ENCODE data around the gene IMMP2L. TPM values are rescaled to one million over a fixed set of nuclear protein-coding genes. Genes with fewer than 3 reads are reported as not detected.

IMMP2L gene
- total RNA-seq, 4 donors from 2014 or later = 13.5 to 23.7 (median 18.3) TPM

GRCh38 chr7:111067682-111068081 is 494.6 kb downstream of the IMMP2L start:
- no peak for DNase-seq (ENCODE audit: low spot score in 2 of 2)
- peaks cover 0 to 3% (median 0%) of the 10 kb centered on the region in 4 donors for H3K4me1 ChIP-seq
- H3K36me3 ChIP-seq = no peaks in the 10 kb centered on the region
- H3K27me3 ChIP-seq = no peaks in the 10 kb centered on the region
- H3K27ac ChIP-seq = no peak overlapping the region
- H3K9me3 ChIP-seq = peaks cover 0 to 7% (median 0%) of the 10 kb centered on the region in 4 donors
- WGBS, 2 donors = 93% methylated on average over 2 of the region's 2 CpGs
- no peak overlapping the region for H3K4me3 ChIP-seq
- no peak for TF ChIP-seq POLR2A (IDR thresholded peaks at IDR 0.05)
- no peak for TF ChIP-seq CTCF (IDR thresholded peaks at IDR 0.05)
- no peak for TF ChIP-seq EP300 (IDR thresholded peaks at IDR 0.05)

GRCh38 chr7:111067251-111067650 is 495.0 kb downstream of the IMMP2L start:
- Histone ChIP-seq H3K27me3 (no peaks in the 10 kb centered on the region), H3K4me1 (peaks cover 0 to 3% (median 0%) of the 10 kb centered on the region in 4 donors), H3K27ac (no peak overlapping the region), H3K9me3 (peaks cover 0 to 12% (median 0%) of the 10 kb centered on the region in 4 donors), H3K36me3 (no peaks in the 10 kb centered on the region), H3K4me3 (no peak overlapping the region)
- DNase-seq (ENCODE audit: low spot score in 2 of 2) = no peak
- TF ChIP-seq CTCF (IDR thresholded peaks at IDR 0.05) (no peak), POLR2A (IDR thresholded peaks at IDR 0.05) (no peak), EP300 (IDR thresholded peaks at IDR 0.05) (no peak)
- WGBS, 2 donors = 93 to 97% methylated on average over 4 of the region's 4 CpGs

- 95 to 100% methylated on average over 1 of the region's 1 CpG for WGBS, 2 donors
- TF ChIP-seq EP300 (IDR thresholded peaks at IDR 0.05) (no peak), POLR2A (IDR thresholded peaks at IDR 0.05) (no peak), CTCF (IDR thresholded peaks at IDR 0.05) (no peak)
- no peaks in the 10 kb centered on the region for H3K36me3 ChIP-seq
- H3K27ac ChIP-seq = no peak overlapping the region
- no peaks in the 10 kb centered on the region for H3K4me1 ChIP-seq
- H3K9me3 ChIP-seq = peaks cover 0 to 12% (median 0%) of the 10 kb centered on the region in 4 donors
- DNase-seq (ENCODE audit: low spot score in 2 of 2) = no peak
- no peaks in the 10 kb centered on the region for H3K27me3 ChIP-seq
- H3K4me3 ChIP-seq = no peak overlapping the region
Measured at GRCh38 chr7:111063166-111063565, 499.1 kb downstream of the IMMP2L start.

- Histone ChIP-seq H3K27me3 (no peaks in the 10 kb centered on the region), H3K9me3 (peaks cover 0 to 12% (median 0%) of the 10 kb centered on the region in 4 donors), H3K4me3 (no peak overlapping the region), H3K36me3 (no peaks in the 10 kb centered on the region), H3K4me1 (no peaks in the 10 kb centered on the region), H3K27ac (no peak overlapping the region)
- TF ChIP-seq EP300 (IDR thresholded peaks at IDR 0.05) = no peak
- no peak for TF ChIP-seq POLR2A (IDR thresholded peaks at IDR 0.05)
- TF ChIP-seq CTCF (IDR thresholded peaks at IDR 0.05) = no peak
- DNase-seq (ENCODE audit: low spot score in 2 of 2) = no peak
Measured at GRCh38 chr7:111059833-111060232, 502.5 kb downstream of the IMMP2L start.

GRCh38 chr7:111057066-111057465 is 505.2 kb downstream of the IMMP2L start:
- H3K36me3 ChIP-seq = no peaks in the 10 kb centered on the region
- no peaks in the 10 kb centered on the region for H3K9me3 ChIP-seq
- H3K4me3 ChIP-seq = no peak overlapping the region
- no peaks in the 10 kb centered on the region for H3K4me1 ChIP-seq
- no peak overlapping the region for H3K27ac ChIP-seq
- no peak for DNase-seq (ENCODE audit: low spot score in 2 of 2)
- TF ChIP-seq CTCF (IDR thresholded peaks at IDR 0.05) = no peak
- TF ChIP-seq POLR2A (IDR thresholded peaks at IDR 0.05) = no peak
- TF ChIP-seq EP300 (IDR thresholded peaks at IDR 0.05) = no peak
- WGBS, 2 donors = 88 to 90% methylated on average over 4 of the region's 4 CpGs
- no peaks in the 10 kb centered on the region for H3K27me3 ChIP-seq
